HG03558 (cell line): ENCODE results near the gene RPEL1.

Source experiments
- ATAC-seq: cut with Tn5 transposase; IDR thresholded peaks from one replicate; pipeline ENCODE4 v1.9.1; 2021; ENCODE audit warnings: moderate number of reproducible peaks; ENCODE audit not compliant: unreplicated experiment; ENCODE audit errors: extremely low read depth

The RPEL1 gene

DNA sequence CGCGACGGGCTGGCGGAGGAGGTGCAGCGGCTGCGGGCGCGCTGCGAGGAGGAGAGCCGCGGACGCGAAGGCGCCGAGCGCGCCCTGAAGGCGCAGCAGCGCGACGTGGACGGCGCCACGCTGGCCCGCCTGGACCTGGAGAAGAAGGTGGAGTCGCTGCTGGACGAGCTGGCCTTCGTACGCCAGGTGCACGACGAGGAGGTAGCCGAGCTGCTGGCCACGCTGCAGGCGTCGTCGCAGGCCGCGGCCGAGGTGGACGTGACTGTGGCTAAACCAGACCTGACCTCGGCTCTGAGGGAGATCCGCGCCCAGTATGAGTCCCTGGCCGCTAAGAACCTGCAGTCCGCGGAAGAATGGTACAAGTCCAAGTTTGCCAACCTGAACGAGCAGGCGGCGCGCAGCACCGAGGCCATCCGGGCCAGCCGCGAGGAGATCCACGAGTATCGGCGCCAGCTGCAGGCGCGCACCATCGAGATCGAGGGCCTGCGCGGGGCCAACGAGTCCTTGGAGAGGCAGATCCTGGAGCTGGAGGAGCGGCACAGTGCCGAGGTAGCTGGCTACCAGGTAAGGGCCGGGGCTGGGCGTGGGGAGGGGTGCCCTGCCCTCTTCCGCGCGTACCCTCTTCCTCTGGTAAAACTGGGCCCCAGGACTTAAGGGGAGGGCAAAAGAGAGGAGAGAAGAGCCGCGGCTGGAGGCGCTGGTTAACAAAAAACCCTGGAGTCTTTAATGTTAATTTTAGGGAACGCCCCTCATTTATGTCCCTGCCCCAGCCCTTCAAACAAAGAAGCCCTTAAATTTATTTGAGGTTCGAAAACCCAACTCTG, 32.2 kb downstream of the RPEL1 start:
- ATAC-seq, result no peak

DNA sequence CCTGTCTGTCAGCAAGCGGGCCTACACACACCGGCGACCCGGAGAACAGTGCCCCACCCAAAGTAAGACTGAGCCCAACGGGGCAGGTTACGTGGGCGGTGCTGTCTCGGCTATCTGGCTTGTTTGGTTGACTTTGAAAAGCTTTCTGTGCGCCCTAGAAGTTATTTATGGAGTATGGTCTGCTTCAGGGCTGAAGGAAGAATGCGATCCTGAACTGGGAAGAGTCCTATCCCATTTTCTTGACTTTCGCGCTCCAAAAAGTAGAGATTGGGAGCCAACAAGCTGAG, 32.8 kb downstream of the RPEL1 start:
- no peak for ATAC-seq

DNA sequence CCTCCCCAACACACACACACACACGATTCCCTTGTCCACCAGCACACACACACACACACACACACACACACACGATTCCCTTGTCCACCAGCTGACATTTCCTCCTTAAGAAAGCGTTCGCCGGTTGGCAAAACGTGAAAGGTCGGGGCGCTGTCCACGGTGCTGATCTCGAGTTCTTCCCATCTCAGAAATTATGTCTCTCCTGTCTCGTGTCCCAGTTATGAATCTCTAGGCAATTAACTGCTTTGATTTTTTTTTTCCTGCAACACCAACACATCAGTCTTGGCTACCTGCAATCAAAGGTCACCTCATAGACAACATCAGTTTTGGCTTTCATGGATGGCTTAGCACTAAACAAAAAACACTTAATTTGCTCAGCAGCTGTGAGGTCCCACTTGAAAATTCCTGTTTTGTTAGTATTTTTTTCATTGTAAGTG, 33.2 kb downstream of the RPEL1 start:
- ATAC-seq, result no peak

DNA sequence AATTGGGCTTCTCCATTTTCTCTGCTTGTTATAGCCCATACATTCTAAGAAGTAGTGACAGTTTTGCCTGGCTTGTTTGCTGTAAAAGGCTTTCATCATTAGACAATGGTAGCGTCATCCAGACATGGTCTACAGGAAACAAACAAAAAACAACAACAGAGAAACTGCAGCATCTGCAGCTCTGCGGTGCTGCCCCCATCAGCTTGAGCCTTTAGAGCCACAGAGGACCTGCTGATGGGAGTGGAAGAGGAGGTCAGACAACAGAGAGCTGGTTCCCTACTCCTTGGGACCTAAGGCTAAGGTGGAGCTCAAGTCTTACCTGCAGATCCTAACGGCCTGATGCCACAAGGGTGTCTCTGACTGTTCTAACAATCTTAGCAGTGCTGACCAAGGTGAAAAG, 34.3 kb downstream of the RPEL1 start:
- ATAC-seq, result no peak

DNA sequence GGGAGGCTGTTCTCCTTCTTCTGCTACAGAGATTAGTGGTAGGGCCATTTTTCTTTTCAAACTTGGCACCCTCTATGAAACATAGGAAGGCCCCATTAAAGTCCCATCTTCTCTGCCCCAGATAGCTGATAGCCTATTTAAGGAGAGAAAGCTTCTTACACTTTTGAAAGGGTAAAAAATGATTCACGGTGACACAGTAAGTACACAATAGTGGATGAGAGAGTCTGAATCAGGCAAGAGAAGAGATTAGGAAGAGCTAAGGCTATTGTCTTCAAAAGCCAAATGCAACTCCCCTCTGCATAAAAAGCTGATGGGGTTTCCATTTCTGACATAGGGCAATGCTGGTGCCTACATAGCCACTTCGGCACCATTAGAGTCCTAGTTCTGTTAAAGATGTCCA, 34.8 kb downstream of the RPEL1 start:
- ATAC-seq, result no peak

DNA sequence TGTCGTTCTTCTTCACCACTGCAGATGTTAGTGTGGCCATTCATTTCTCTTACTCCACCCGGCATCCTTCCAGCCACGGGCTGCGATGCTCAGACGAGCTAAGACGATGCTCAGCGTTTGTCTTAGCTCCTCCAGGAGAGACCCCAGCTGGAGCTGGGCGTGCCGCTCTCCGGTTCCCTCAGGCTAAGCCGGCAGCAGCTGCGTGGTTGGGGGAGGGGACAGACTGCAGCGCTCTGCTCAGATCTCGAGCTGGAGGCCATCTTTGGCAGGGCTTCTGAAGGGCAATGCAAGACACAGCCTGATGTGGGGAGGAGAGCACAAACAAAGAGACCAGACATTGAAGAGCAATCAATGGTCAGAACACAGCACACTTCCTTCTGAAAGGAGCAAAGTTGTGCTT, 36.1 kb downstream of the RPEL1 start:
- ATAC-seq, result no peak

DNA sequence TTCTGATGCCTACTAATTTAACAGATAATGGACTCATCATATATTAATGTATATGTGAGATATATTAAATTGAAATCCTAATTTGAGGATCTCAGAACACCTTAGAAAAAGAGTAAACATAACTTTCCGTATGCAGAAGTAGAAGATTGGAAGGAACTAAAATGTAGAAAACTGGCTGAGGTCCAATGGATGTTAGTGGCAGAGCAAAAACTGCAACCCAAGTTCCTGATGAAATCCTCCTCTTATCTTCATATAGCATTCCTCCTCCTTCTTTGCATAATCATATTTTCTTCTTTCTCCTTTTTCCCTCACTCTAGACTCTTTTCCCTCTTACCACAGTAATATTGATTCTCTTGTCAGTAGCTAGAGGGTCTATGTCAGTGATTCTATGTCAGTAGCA, 37.3 kb downstream of the RPEL1 start:
- no peak for ATAC-seq

DNA sequence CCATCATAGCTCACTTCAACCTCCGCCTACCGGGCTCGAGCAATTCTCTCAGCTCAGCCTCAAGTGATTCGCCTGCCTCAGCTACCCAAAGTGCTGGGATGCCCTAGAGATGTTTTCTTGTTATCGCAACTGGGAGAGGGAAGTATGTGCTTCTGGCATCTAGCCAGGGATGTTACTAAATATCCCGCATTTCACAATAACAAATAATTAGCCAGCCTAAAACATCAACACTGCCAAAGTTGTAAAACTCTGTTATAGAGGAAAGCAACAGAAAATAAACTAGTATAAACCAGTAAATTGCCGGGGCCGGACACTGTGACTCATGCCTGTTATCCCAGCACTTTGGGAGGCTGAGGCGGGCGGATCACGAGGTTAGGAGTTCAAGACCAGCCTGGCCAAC, 38.5 kb downstream of the RPEL1 start:
- no peak for ATAC-seq

DNA sequence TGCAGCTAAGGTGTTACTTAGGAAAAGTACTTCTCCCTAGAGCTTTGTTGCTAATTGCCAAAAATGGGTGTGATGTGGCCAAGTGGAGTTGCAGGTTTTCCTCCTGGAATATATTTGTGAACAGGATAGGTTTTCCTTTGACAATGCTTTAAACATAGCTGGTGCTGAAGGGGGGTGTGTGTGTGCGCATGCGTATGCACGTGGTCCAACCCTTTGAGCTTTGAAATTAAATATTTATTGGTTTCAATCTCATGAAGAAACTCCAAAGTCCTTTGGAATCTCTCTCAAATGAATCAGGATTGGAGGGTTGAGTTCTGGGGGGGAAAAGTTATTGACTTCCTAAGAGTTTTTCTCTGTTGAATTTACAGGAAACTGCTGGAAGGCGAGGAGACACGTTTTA, 42.3 kb downstream of the RPEL1 start:
- no peak for ATAC-seq

DNA sequence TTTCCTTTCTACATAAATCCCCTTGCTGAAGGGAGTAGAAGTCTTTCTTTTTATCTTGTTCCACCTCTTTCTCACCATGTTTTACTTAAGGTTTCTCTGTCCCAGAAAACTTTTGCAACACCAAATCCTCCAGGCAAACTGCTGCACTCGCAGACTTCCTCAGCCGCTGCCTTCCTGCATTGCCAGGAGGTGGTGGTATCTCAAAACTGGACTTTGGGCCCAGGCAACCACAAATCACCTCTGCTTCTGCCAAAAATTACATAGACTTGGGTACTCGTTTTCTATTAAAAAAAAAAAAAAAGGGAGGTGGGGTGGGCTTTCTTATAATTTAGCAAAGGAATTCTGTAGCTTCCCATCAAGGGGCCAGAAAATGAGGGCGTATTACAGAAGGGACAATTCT, 45.9 kb downstream of the RPEL1 start:
- ATAC-seq, result no peak

DNA sequence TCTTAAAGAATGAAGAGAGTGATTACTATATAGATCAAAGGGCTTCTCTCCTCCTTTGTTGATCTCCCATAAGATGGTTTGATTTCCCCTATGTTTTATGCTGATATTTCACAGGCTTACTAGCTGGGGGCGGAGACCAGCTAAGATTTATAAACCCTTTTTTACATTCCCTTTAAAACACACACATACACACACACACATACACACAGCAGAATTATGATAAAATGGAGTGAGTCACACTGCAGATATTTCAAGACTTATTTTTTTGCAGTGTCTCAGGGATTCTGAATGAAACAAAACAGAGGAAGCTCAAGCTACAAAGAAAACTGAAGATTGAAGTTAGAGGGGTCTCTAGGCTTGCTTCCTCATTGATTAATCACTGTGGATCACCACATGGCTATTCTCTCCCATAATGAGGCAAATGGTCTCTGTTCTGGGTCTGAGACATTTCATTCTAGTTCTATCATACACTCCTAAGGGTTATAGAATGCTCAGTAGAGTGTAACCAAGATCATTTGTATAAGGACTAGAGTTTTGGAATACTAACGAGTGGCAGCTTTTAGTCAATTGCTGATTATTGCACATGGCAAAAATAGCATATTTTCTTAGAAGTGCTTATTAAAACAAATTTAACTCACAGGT, 49.8 kb downstream of the RPEL1 start:
- ATAC-seq, result no peak
